Adrenal gland (tissue), 19 donors: ENCODE data around the gene ACTN1. TPM values are rescaled to one million over a fixed set of nuclear protein-coding genes. Genes with fewer than 3 reads are reported as not detected.
A peak's percentile ranks its signal among the peaks of the same experiment; 100 is the strongest.
"Not testable (repeated sequence)": the region's sequence is repeated elsewhere in the genome, so short reads cannot be mapped to it uniquely, and the experiment has no call there.

Experiments
- DNase-seq, 7 donors: peaks; one replicate each; pipeline ENCODE4 v3.0.0-alpha.2; 2019 to 2020
- H3K27ac ChIP-seq, 5 donors: fragments of 200-600 bp; sonication (generic) in 4 of 5; 1 replicate in 3 of 5; 2 replicates in 2 of 5; pipeline versions ENCODE4 v1.5.1 to v1.8.0; 2016 to 2020; ENCODE audit warnings: mild to moderate bottlenecking in 1 of 5
- H3K27me3 ChIP-seq: fragments of 200-600 bp; 2 replicates; pipeline ENCODE4 v1.8.0; 2021
- H3K36me3 ChIP-seq, 2 donors: fragments of 200-600 bp; replicated peaks in 1 of 2; 1 replicate in 1 of 2; 2 replicates in 1 of 2; pipeline versions ENCODE4 v1.5.1 to v1.8.0; 2018 to 2022
- H3K4me1 ChIP-seq, 2 donors: fragments of 200-600 bp; replicated peaks in 1 of 2; 1 replicate in 1 of 2; 2 replicates in 1 of 2; pipeline versions ENCODE4 v1.5.1 to v1.8.0; 2018 to 2021
- H3K4me3 ChIP-seq, 4 donors: fragments of 200-600 bp; sonication (generic) in 3 of 4; one replicate each; pipeline ENCODE4 v1.5.1; 2016 to 2018
- H3K9me3 ChIP-seq, 3 donors: fragments of 200-600 bp; sonication (generic) in 1 of 3; replicated peaks in 1 of 3; 1 replicate in 2 of 3; 2 replicates in 1 of 3; pipeline versions ENCODE4 v1.5.1 to v1.8.0; 2016 to 2021
- CTCF ChIP-seq, 6 experiments: fragments of 450-650 bp in 4 of 6; fragments of 200-600 bp in 2 of 6; sonication (generic) in 1 of 6; IDR thresholded peaks; 1 replicate in 5 of 6; 2 replicates in 1 of 6; pipeline versions ENCODE4 v1.5.1 to v1.8.0; 2016 to 2021; ENCODE audit warnings: antibody characterized with exemption in 6 of 6, mild to moderate bottlenecking in 2 of 6, moderate library complexity in 1 of 6
- POLR2A ChIP-seq, 2 donors: fragments of 450-650 bp; IDR thresholded peaks; one replicate each; pipeline ENCODE4 v1.6.1; 2017; ENCODE audit warnings: antibody characterized with exemption in 2 of 2, mild to moderate bottlenecking in 2 of 2, moderate library complexity in 1 of 2
- WGBS, 4 donors: extraction: QIAGEN DNeasy Blood & Tissue Kit in 2 of 4; methylation state at CpG; one replicate each; pipeline versions ENCODE4 v1.1.5 to v1.1.7; 2013 to 2017; 5-methylcytosine and 5-hydroxymethylcytosine counted together
- intact Hi-C, 2 donors: fragments of 100-400 bp; cut with DNase I; formaldehyde crosslinking; loops; one replicate each; pipeline versions ENCODE4 v1.14.1 to v1.15.0; 2022 to 2023
- long read RNA-seq, 10 donors: library from polyadenylated mRNA in 3 of 10; unstranded in 2 of 10; stranded (forward) in 1 of 10; transcript quantifications; one replicate each; pipeline ENCODE4 v2.0.0 and lab custom pipeline, GENCODE V29; 2021 to 2026
- polyA plus RNA-seq, 3 donors: library from polyadenylated mRNA; stranded (reverse); fragments of 200-250 nt in 2 of 3; fragments of 350-450 nt in 1 of 3; fragmentation: Illumina TruSeq in 1 of 3; extraction: RNeasy Lipid Tissue Mini Kit (QIAGEN cat#74804) in 1 of 3; gene quantifications; one replicate each; pipeline ENCODE4 v1.2.3, GENCODE V29; 2013 to 2014
- total RNA-seq, 9 donors: library from RNA; depleted of rRNA in 4 of 9; stranded (reverse); fragments of >200 nt in 4 of 9; fragments of 120-200 nt in 1 of 9; fragmentation: NEBNext Ultra II Directional in 1 of 9; extraction: Animal tissue kit (Norgen Biotek cat#: 25700) in 1 of 9; gene quantifications; one replicate each; pipeline versions ENCODE4 v1.1.0 to v1.2.4, GENCODE V29; 2013 to 2023
- donor health status: healthy with polysubstance abuse.
- donor health status: Bipolar disorder and iron deficiency.
- donor health status: DM: yes; HTN: yes; CAD: no.
- donor health status: DM: no; HTN: no; CAD: no.
- donor health status: DM: no; HTN: no; CAD: no.
- donor health status: DM: yes; HTN: yes; CAD: no.

The ACTN1 gene
- total RNA-seq (100 to 1,000 TPM in 4 of 9 donors, 10 to 100 TPM in 5; 11.6 to 180 (median 95.3) TPM), polyA plus RNA-seq (10 to 100 TPM; 50.5 to 61.3 (median 55.7) TPM)
- long read RNA-seq, donor 1, partial matches to known transcripts, result 0 of 4 reads
- long read RNA-seq, donor 1, other reads (novel, unspliced or antisense), result 0 of 4 reads
- long read RNA-seq, donor 2, partial matches to known transcripts, result 0 of 2 reads
- long read RNA-seq, donor 2, other reads (novel, unspliced or antisense), result 0 of 2 reads
- long read RNA-seq, donor 3, partial matches to known transcripts, result 0 of 1 reads
- long read RNA-seq, donor 3, other reads (novel, unspliced or antisense), result 0 of 1 reads
- long read RNA-seq, donor 4, transcript ACTN1-201 (21 exons, 3,779 nt), result major isoform, 15 of 31 reads
- long read RNA-seq, donor 4, partial matches to known transcripts, result 9 of 31 reads
- long read RNA-seq, donor 4, other reads (novel, unspliced or antisense), result 2 of 31 reads
- long read RNA-seq, donor 5, full-length matches to known transcripts, result 582 of 648 reads
- long read RNA-seq, donor 5, partial matches to known transcripts, result 34 of 648 reads
- long read RNA-seq, donor 5, other reads (novel, unspliced or antisense), result 32 of 648 reads
- long read RNA-seq, donor 6, transcript ACTN1-211 (2 exons, 2,636 nt), result minor isoform, 7 of 36 reads
- long read RNA-seq, donor 6, transcript ACTN1-201 (21 exons, 3,779 nt), result major isoform, 17 of 36 reads
- long read RNA-seq, donor 6, partial matches to known transcripts, result 6 of 36 reads
- long read RNA-seq, donor 6, other reads (novel, unspliced or antisense), result 2 of 36 reads
- long read RNA-seq, donor 7, partial matches to known transcripts, result 0 of 2 reads
- long read RNA-seq, donor 7, other reads (novel, unspliced or antisense), result 0 of 2 reads
- long read RNA-seq, donor 8, partial matches to known transcripts, result 0 of 5 reads
- long read RNA-seq, donor 8, other reads (novel, unspliced or antisense), result 0 of 5 reads
- long read RNA-seq, donor 9, partial matches to known transcripts, result 0 of 2 reads
- long read RNA-seq, donor 9, other reads (novel, unspliced or antisense), result 0 of 2 reads
- long read RNA-seq, donor 10, partial matches to known transcripts, result 0 of 2 reads
- long read RNA-seq, donor 10, other reads (novel, unspliced or antisense), result 0 of 2 reads

GRCh38 chr14:68979021-68979721, at the start of gene ACTN1:
TSS of gene ACTN1 (minus strand) at chr14:68979302. CDS start at chr14:68979056, 246 bp downstream.
- Histone ChIP-seq H3K4me1 (peaks cover 29 to 51% of the 10 kb centered on the region in 2 donors), H3K27me3 (no peaks in the 10 kb centered on the region)

GRCh38 chr14:69027242-69027913, 48.3 kb upstream of the ACTN1 start:
- TF ChIP-seq POLR2A (IDR thresholded peaks at IDR 0.05) (no peak), CTCF (IDR thresholded peaks at IDR 0.05) (no peak)
- H3K27ac ChIP-seq, result no peak overlapping the region
- H3K9me3 ChIP-seq, result no peaks in the 10 kb centered on the region
- WGBS, 4 donors, result 63 to 82% (median 77%) methylated on average over 1 of the region's 1 CpG
- intact Hi-C loops, result no loop called here
- H3K36me3 ChIP-seq, result no peaks in the 10 kb centered on the region
- H3K27me3 ChIP-seq, result no peaks in the 10 kb centered on the region
- no peaks in the 10 kb centered on the region for H3K4me1 ChIP-seq
- no peak overlapping the region for H3K4me3 ChIP-seq
- peak in 1 of 7 donors; percentile 7 for DNase-seq

More at GRCh38 chr14:68979021-68979721, at the start of gene ACTN1:
- peak within 1 kb of the TSS; percentile 74 to 95 (median 92) for H3K27ac ChIP-seq
- peak; percentile 96 to 98 (median 97) for DNase-seq
- no peaks in the 10 kb centered on the region for H3K36me3 ChIP-seq
- intact Hi-C loops, result loop anchor here (5.0 to 10.0 kb wide), 4 partner anchors 64 to 126 kb away; no protein-coding TSS in a partner anchor
- H3K4me3 ChIP-seq, result peak within 1 kb of the TSS; percentile 67 to 89 (median 72)
- no peaks in the 10 kb centered on the region for H3K9me3 ChIP-seq
- TF ChIP-seq CTCF (IDR thresholded peaks at IDR 0.05) (peak in 1 of 6 experiments; percentile 6), POLR2A (IDR thresholded peaks at IDR 0.05) (peak; percentile 95 to 98)
- 0% methylated on average over 18 to 68 of the region's 68 CpGs; no CpG with 5 or more reads in 1 of the 4 donors for WGBS, 4 donors

- TF ChIP-seq CTCF (IDR thresholded peaks at IDR 0.05) (no peak), POLR2A (IDR thresholded peaks at IDR 0.05) (no peak)
Measured at GRCh38 chr14:69023035-69023434, 43.9 kb upstream of the ACTN1 start.

GRCh38 chr14:69022093-69022492, 43.0 kb upstream of the ACTN1 start:
- H3K27ac ChIP-seq, H3K36me3 ChIP-seq, H3K4me3 ChIP-seq, H3K9me3 ChIP-seq, H3K4me1 ChIP-seq, intact Hi-C loops, H3K27me3 ChIP-seq: not testable (repeated sequence)
- peak in 1 of 7 donors; percentile 13 for DNase-seq
- 84 to 94% (median 91%) methylated on average over 8 of the region's 8 CpGs for WGBS, 4 donors

More at GRCh38 chr14:69023035-69023434, 43.9 kb upstream of the ACTN1 start:
- peak in 1 of 7 donors; percentile 20 for DNase-seq
- no peak overlapping the region for H3K4me3 ChIP-seq
- H3K27me3 ChIP-seq, result no peaks in the 10 kb centered on the region
- no peaks in the 10 kb centered on the region for H3K9me3 ChIP-seq
- H3K4me1 ChIP-seq, result no peaks in the 10 kb centered on the region
- WGBS, 4 donors, result 82 to 92% (median 89%) methylated on average over 4 of the region's 4 CpGs
- H3K27ac ChIP-seq, result no peak overlapping the region
- no peaks in the 10 kb centered on the region for H3K36me3 ChIP-seq
- intact Hi-C loops, result no loop called here
